Measurements from ENCODE around the gene CAMSAP3.

CAMSAP3 gene

DNA sequence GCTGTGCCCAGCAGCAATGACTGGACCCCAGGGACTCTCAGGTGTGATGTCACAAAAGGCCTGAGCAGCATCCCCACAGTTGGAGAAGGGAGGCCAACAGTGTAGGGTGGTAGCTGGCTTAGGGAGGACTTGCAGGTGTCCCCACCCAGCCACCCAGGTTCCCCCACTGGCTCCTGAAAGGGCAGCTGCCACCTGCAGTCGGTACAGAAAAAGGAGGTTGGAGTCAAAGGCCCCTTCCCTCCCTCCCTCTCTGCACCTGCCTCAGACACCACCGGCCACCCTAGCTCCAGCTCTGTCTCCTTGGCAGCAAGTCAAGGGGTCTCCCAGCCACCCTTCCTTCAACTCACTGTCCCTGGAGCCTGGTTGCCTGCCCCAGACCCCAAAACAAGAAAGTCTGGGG is 38.0 kb downstream of the CAMSAP3 start, which contains the start of gene PCP2:
Gene PCP2 (minus strand): TSS at position 22 of the 400 bp plus-strand sequence. CDS start 262 bp downstream, outside the sequence.
- Histone ChIP-seq H3K9me3 (ENCODE audit: insufficient read depth, low read length, severe bottlenecking) (no peaks in the 10 kb centered on the region), H3K27me3 (ENCODE audit: insufficient read depth, low read length, poor library complexity) (no peaks in the 10 kb centered on the region), H3K79me2 (ENCODE audit: insufficient read depth, low read length) (peaks cover 31% of the 10 kb centered on the region), H3K9ac (ENCODE audit: low read depth, low read length) (no peak within 1 kb of the TSS), H3K27ac (ENCODE audit: low read length) (no peak within 1 kb of the TSS), H4K20me1 (ENCODE audit: insufficient read depth, low read length) (peaks cover 18% of the 10 kb centered on the region; the same call in 1 of the 2 replicates), H3K4me2 (ENCODE audit: insufficient read depth, low read length) (no peak within 1 kb of the TSS), H2AFZ (ENCODE audit: low read depth, low read length) (no peak within 1 kb of the TSS), H3K4me3 (ENCODE audit: low read depth in 1 of 2, low read length in 2 of 2) (no peak within 1 kb of the TSS), H3K36me3 (ENCODE audit: insufficient read depth, low read length) (peaks cover 12% of the 10 kb centered on the region; the same call in 1 of the 2 replicates), H3K4me1 (ENCODE audit: insufficient read depth, low read length) (peaks cover 20% of the 10 kb centered on the region)
- ATAC-seq (ENCODE audit: insufficient read depth, low read depth) (no peak), DNase-seq (no peak)
- TF ChIP-seq, protein P1, sequence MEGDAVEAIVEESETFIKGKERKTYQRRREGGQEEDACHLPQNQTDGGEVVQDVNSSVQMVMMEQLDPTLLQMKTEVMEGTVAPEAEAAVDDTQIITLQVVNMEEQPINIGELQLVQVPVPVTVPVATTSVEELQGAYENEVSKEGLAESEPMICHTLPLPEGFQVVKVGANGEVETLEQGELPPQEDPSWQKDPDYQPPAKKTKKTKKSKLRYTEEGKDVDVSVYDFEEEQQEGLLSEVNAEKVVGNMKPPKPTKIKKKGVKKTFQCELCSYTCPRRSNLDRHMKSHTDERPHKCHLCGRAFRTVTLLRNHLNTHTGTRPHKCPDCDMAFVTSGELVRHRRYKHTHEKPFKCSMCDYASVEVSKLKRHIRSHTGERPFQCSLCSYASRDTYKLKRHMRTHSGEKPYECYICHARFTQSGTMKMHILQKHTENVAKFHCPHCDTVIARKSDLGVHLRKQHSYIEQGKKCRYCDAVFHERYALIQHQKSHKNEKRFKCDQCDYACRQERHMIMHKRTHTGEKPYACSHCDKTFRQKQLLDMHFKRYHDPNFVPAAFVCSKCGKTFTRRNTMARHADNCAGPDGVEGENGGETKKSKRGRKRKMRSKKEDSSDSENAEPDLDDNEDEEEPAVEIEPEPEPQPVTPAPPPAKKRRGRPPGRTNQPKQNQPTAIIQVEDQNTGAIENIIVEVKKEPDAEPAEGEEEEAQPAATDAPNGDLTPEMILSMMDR (IDR thresholded peaks at IDR 0.05; ENCODE audit: borderline replicate concordance, extremely low read depth, low read length, poor library complexity, severe bottlenecking) = no peak
- no peak for TF ChIP-seq EZH2 (IDR thresholded peaks at IDR 0.05; ENCODE audit: borderline replicate concordance, low read depth, low read length, severe bottlenecking)

GRCh38 chr19:7635670-7636069 is 40.0 kb downstream of the CAMSAP3 start:
- TF ChIP-seq EZH2 (IDR thresholded peaks at IDR 0.05; ENCODE audit: borderline replicate concordance, low read depth, low read length, severe bottlenecking) = no peak
- TF ChIP-seq, protein P1 (IDR thresholded peaks at IDR 0.05; ENCODE audit: borderline replicate concordance, extremely low read depth, low read length, poor library complexity, severe bottlenecking) = no peak
- no peak overlapping the region for H2AFZ ChIP-seq (ENCODE audit: low read depth, low read length)
- no peak overlapping the region for H3K27ac ChIP-seq (ENCODE audit: low read length)
- H3K36me3 ChIP-seq (ENCODE audit: insufficient read depth, low read length) = peaks cover 12% of the 10 kb centered on the region; the same call in 1 of the 2 replicates
- peaks cover 5% of the 10 kb centered on the region for H3K9me3 ChIP-seq (ENCODE audit: insufficient read depth, low read length, severe bottlenecking)
- no peak overlapping the region for H3K4me2 ChIP-seq (ENCODE audit: insufficient read depth, low read length)
- H4K20me1 ChIP-seq (ENCODE audit: insufficient read depth, low read length) = peaks cover 15% of the 10 kb centered on the region; the same call in 1 of the 2 replicates
- peaks cover 13% of the 10 kb centered on the region for H3K79me2 ChIP-seq (ENCODE audit: insufficient read depth, low read length)
- DNase-seq (no peak), ATAC-seq (ENCODE audit: insufficient read depth, low read depth) (no peak)
- no peaks in the 10 kb centered on the region for H3K27me3 ChIP-seq (ENCODE audit: insufficient read depth, low read length, poor library complexity)
- H3K4me3 ChIP-seq (ENCODE audit: low read depth in 1 of 2, low read length in 2 of 2) = no peak overlapping the region
- H3K9ac ChIP-seq (ENCODE audit: low read depth, low read length) = no peak overlapping the region
- peaks cover 12% of the 10 kb centered on the region for H3K4me1 ChIP-seq (ENCODE audit: insufficient read depth, low read length)

- H3K4me2 ChIP-seq (ENCODE audit: insufficient read depth, low read length) = no peak overlapping the region
- H4K20me1 ChIP-seq (ENCODE audit: insufficient read depth, low read length) = peaks cover 15% of the 10 kb centered on the region; the same call in 1 of the 2 replicates
- ATAC-seq (ENCODE audit: insufficient read depth, low read depth) (no peak), DNase-seq (no peak)
- no peak overlapping the region for H2AFZ ChIP-seq (ENCODE audit: low read depth, low read length)
- no peak overlapping the region for H3K27ac ChIP-seq (ENCODE audit: low read length)
- no peaks in the 10 kb centered on the region for H3K27me3 ChIP-seq (ENCODE audit: insufficient read depth, low read length, poor library complexity)
- TF ChIP-seq EZH2 (IDR thresholded peaks at IDR 0.05; ENCODE audit: borderline replicate concordance, low read depth, low read length, severe bottlenecking) = no peak
- TF ChIP-seq, protein P1 (IDR thresholded peaks at IDR 0.05; ENCODE audit: borderline replicate concordance, extremely low read depth, low read length, poor library complexity, severe bottlenecking) = no peak
- no peak overlapping the region for H3K4me3 ChIP-seq (ENCODE audit: low read depth in 1 of 2, low read length in 2 of 2)
- H3K36me3 ChIP-seq (ENCODE audit: insufficient read depth, low read length) = peaks cover 12% of the 10 kb centered on the region; the same call in 1 of the 2 replicates
- H3K4me1 ChIP-seq (ENCODE audit: insufficient read depth, low read length) = peaks cover 6% of the 10 kb centered on the region; the same call in 1 of the 2 replicates
- H3K9me3 ChIP-seq (ENCODE audit: insufficient read depth, low read length, severe bottlenecking) = peaks cover 5% of the 10 kb centered on the region
- H3K9ac ChIP-seq (ENCODE audit: low read depth, low read length) = no peak overlapping the region
- peaks cover 8% of the 10 kb centered on the region; the same call in 1 of the 2 replicates for H3K79me2 ChIP-seq (ENCODE audit: insufficient read depth, low read length)
These were observed 40.6 kb downstream of the CAMSAP3 start for GRCh38 chr19:7636317-7636690.

Data from DND-41 (cell line).